Left cardiac atrium (tissue), 4 donors: ENCODE data around the gene TSPAN18. TPM values are rescaled to one million over a fixed set of nuclear protein-coding genes. Genes with fewer than 3 reads are reported as not detected.
A peak's percentile ranks its signal among the peaks of the same experiment; 100 is the strongest.

Source experiments
- ATAC-seq, 2 donors: fragments of 200-7000 bp; cut with Tn5 transposase; one replicate each; pipeline ENCODE4 v1.9.1; 2020; ENCODE audit warnings: mild to moderate bottlenecking in 2 of 2, moderate library complexity in 2 of 2
- DNase-seq: peaks from one replicate; pipeline ENCODE4 v3.0.0-alpha.2; 2020
- intact Hi-C, 2 donors: fragments of 100-400 bp; cut with DNase I; formaldehyde crosslinking; loops; one replicate each; pipeline versions ENCODE4 v1.14.1 to v1.15.1; 2022 to 2023
- total RNA-seq, 2 donors: library from RNA; stranded (reverse); fragmentation: NEBNext Ultra II Directional; extraction: Animal tissue kit (Norgen Biotek cat#: 25700); gene quantifications; one replicate each; pipeline ENCODE4 v1.2.1, GENCODE V29; 2021
- donor health status: DM: no; HTN: yes; CAD: no.
- donor health status: DM: no; HTN: yes; CAD: no; lungs with severe emphysema.
- donor health status: DM: yes; HTN: yes; CAD: no.
- donor health status: Dilated cardiomyopathy.

TSPAN18 gene
- total RNA-seq, 2 donors from 2014 or later, result 152 to 166 TPM

GRCh38 chr11:44784851-44785250 lies 58.1 kb downstream of the TSPAN18 start:
- ATAC-seq (no peak), DNase-seq (no peak)
- intact Hi-C loops, result no loop called here

DNA sequence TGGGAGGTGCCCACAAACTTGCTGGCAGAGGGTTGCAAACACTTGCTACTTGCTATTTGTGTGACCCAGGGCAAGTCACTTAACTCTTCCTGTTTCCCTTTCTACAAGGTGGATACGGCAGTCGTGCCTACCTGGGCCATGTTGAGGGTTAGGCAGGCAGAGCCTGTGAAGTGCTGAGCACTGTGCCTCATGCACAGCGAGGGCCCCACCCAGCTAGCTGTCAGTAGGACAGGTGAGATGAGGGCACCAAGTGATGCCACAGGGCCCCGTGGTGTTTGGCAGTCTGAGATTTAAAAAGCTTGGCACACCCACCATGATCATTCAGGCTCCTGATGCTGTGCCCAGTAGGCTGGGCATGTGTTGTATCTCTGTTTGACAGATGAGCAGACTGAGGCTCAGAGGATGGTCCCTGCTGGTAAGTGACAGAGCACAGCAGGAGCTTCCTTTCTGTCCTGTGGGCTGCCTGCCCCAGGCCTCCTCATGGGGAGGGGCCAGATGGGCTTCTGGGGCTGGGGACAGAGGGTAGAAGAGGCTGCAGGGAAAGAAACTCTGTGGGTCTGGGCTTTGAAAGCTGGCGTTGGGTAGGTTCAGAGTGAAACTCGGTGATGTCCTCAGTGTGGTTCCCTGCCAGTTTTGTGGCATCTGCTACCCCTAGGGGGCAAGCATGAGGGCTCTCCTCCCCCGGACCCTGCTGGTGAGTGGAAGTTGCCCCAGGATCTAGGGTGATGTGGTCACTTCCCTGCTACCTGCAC lies 59.3 kb downstream of the TSPAN18 start:
- DNase-seq (no peak), ATAC-seq (peak in 1 of 2 donors; percentile 30)
- intact Hi-C loops, result no loop called here

DNA sequence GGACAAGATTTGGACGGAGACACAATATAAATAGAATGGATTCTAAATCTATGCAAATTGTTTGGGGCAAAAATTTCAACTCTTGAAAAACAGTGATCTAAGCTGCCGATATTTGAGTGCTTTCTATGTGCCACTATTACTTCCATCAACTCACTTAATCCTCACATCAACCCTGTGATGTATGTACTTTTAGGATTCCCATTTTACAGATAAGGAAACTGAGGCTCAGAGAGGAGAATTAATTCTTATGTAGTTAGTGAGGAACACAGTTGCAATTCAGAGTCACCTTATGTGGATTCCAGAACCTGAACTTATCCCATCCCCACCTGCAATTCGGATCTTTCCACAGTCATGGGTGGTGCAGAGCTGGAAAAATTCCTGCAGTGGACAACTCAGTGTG lies 60.3 kb downstream of the TSPAN18 start:
- ATAC-seq (no peak), DNase-seq (no peak)
- intact Hi-C loops, result no loop called here

DNA sequence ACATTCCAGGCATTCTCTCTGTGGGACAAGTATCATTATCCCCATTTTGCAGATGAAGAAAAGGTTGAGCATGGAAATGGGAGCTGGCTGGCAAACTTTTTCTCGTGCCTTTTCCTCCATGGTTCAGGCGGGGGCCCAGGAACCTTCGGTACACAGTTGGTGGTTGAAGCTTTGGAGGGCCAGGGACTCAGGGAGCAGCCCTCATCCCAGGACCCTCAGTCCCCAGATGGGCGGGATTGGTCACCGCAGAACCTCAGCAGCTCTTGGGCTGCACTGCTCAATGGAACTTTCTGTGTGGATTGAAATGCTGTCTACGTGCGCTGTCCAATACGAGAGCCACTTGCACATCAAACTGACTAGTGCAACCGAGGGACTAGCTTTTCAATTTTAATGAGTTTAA lies 61.2 kb downstream of the TSPAN18 start:
- DNase-seq, result no peak
- intact Hi-C loops, result no loop called here
- ATAC-seq, result no peak

- no peak for DNase-seq
- intact Hi-C loops, result no loop called here
- no peak for ATAC-seq
Measured at GRCh38 chr11:44788536-44789261, 61.9 kb downstream of the TSPAN18 start.

- no peak for ATAC-seq
- DNase-seq, result no peak
- intact Hi-C loops, result no loop called here
Measured at GRCh38 chr11:44789496-44789895, 62.7 kb downstream of the TSPAN18 start.

GRCh38 chr11:44790211-44790610 lies 63.4 kb downstream of the TSPAN18 start:
- intact Hi-C loops, result no loop called here
- no peak for DNase-seq
- ATAC-seq, result no peak

GRCh38 chr11:44791316-44791925 lies 64.7 kb downstream of the TSPAN18 start:
- intact Hi-C loops, result no loop called here
- peak in 1 of 2 donors; percentile 50 for ATAC-seq
- DNase-seq, result no peak

DNA sequence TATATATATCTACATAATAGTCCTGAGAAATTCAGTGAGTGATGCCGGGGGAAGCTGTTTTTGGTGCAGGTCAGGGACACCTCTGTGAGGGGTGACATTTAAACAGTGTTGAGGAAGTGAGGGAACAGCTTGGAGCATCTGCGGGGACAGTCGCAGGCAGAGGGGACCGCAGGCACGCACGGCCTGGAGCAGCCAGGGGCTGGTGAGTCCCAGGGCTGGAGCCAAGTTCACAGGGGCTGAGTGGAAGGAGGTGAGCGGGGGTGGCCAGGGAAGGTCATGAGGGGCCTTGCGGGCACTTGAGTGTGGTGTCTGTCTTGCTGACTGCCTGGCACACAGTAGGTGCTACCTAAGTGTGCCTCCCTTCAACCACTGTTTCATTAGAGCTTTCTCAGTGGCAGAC lies 65.4 kb downstream of the TSPAN18 start:
- ATAC-seq (peak in 1 of 2 donors; percentile 10), DNase-seq (no peak)
- intact Hi-C loops, result no loop called here

DNA sequence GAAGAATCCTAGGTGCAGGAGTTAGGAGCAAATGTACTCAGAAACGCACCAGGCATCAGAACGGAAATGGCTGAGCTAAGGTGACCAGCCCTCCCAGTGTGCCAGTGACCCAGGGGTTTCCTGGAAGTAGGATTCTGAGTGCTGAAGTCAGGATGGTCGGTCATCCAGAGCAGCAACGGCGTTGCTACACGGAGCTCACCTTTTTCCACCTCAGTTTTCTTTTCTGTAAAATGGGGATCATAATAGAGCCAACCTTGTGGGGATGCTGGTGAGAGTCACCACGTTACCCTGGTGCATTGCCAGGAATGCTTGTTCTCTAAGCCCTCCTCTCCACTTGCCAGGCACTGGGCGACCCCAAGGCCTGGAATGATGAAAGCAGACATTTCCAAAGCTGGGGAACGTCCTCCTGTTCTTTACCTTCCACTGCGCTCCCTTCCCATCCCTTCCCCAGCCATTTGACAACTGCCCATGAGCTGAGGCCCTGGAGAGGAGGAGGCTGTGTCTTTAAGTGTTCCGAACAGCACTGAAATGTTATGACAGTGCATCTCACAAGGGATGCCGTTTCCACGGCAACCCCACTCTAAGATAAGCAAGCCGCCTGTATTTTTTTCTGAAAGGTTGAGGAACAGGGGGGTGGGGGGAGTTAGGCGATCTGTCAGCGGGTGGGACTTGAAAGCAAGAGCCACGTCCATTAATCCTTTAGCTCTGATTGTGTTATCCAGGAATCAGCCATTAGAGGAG lies 66.8 kb downstream of the TSPAN18 start:
- peak; percentile 54 for DNase-seq
- ATAC-seq, result no peak
- intact Hi-C loops, result no loop called here

DNA sequence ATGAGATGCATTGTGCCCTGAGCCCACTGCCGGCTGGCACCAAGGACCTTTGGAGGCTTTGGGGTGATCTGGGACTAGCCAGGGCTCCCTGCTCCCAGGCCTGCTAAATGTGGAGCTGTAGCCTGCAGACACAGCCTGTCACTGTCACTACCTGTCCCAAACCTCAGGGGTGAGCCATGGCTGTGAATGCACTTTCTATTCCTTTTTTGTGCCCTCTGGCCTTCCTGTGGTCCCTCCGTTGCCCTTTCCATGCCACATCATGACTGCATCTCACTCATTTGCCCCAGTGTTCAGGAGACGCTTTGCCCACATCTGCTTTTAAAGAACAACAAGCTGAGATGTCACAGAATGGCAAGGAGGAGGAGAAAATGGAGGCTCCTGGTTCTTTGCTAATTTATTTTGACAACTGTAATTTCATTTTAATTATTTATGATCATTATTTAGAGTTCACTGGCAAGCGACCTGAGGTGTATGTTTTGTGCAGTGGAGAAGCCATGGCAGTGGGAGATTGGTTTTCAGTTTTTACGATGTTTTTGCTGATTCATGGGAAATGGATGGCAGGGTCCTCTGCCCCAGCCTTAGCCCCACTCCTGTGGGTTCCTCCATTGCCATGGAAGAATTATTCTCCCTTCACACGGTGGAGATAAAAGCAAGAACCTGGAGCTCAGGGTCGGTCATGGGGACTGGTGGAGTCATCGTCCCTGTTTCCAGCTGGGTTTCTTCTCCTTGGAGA lies 69.2 kb downstream of the TSPAN18 start:
- DNase-seq (no peak), ATAC-seq (no peak)
- intact Hi-C loops, result no loop called here

- no peak for DNase-seq
Measured at GRCh38 chr11:44797051-44797450, 70.3 kb downstream of the TSPAN18 start.

DNA sequence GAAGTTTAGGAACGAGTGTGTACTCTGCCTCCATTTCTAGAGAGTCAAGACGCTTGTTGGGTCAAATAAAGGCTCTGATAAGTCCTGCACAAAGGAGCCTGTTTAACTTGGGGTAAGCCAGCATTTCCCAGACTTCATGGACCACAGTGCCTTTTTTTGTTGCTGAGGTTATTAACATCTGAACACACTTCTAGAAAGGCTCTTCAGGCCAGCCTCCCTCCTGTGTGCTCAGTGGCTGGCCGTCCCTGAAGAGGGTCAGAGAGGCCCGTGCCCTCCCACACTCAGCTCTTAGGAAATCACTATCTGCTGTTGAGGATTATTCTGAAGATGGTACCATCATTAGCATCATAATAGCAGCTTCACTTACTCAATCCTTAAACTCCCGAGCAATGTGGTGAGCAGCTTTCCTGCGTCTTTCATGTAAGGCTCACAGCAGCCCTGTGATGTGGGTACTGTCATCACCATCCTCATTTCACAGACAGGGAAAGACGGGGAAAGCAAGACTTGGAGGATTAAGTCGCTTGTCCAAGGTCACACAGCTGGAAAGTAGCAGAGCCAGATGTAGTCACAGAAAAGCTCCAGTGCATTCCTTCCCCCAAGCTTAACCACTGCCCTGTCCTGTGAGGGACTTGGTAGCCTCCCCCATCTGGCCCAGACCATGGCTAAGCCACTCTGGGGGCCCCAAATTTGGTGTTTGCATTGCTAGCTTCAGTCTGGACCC lies 71.3 kb downstream of the TSPAN18 start:
- DNase-seq, result peak; percentile 15
- intact Hi-C loops, result no loop called here
- ATAC-seq, result peak; percentile 31 to 33

More at GRCh38 chr11:44797051-44797450, 70.3 kb downstream of the TSPAN18 start:
- no peak for ATAC-seq
- intact Hi-C loops, result no loop called here

DNA sequence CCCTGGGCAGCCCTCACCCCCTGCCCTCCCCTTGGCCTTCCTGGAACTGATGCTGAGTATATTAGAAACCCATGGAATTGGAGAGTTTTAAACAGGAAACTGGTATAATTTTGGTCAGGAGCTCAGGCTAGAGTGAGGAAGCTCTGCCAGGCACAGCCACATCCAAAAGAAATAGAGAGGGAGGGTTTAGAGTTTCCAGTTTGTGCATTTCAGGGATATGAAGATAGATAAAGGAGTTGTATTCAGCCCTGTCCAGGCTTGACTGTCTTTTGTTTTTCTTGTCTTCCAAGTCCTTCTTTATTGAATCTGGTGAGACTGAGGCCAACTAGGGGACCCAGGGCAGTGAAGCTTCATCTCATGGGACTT lies 71.8 kb downstream of the TSPAN18 start:
- ATAC-seq (peak in 1 of 2 donors; percentile 40), DNase-seq (no peak)
- intact Hi-C loops, result no loop called here

DNA sequence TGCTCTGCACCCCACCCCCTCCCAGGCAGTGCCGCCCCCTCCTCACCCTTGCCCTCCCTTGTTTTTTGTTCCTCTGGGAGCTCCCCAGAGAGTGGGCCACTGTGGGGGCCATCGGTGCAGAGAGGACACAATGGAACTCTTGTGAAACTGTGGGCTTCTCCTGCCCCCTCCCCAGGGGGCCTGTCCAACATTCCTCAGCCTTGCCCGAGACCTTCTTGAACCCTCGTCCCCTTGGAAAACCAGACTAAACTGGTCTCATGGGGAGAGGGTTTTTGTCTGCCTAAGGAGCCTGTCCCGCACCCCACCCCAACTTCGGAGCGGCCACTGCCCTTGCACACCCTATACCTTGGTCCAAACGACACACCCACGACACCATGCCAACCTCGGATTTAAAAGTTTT lies 72.2 kb downstream of the TSPAN18 start:
- no peak for ATAC-seq
- intact Hi-C loops, result no loop called here
- DNase-seq, result no peak

GRCh38 chr11:44802347-44802746 lies 75.6 kb downstream of the TSPAN18 start:
- DNase-seq, result no peak
- intact Hi-C loops, result no loop called here
- ATAC-seq, result no peak

DNA sequence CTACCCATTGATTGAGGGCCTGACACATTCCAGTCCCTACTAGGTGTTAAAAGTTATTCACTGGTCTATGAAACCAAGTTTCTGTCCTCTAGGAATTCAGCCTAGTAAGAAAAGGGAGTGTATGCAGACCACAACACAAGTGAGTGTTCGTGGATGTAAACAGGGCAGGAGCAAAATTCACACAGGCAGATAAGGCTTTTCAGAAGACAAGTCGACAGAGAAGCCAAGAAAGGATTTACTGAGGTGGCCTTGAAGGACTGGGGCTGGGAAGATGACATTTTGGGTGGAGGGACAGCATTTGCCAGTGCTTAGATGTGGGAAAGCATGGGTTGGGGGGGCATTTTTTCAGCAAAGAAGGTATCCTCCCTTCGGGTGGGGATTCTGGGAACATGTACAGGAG lies 76.2 kb downstream of the TSPAN18 start:
- intact Hi-C loops, result no loop called here
- ATAC-seq, result no peak
- no peak for DNase-seq
